Muscle of leg (tissue), 11 donors: ENCODE results near the gene SLC27A3. TPM values are rescaled to one million over a fixed set of nuclear protein-coding genes. Genes with fewer than 3 reads are reported as not detected.
"Not testable (repeated sequence)": the region's sequence is repeated elsewhere in the genome, so short reads cannot be mapped to it uniquely, and the experiment has no call there.

Source experiments
- DNase-seq: peaks from one replicate; pipeline ENCODE4 v3.0.0; 2013
- H3K27ac ChIP-seq: one replicate; pipeline ENCODE4 v1.5.1; 2013; ENCODE audit warnings: mild to moderate bottlenecking, low read length, control low read depth
- H3K27me3 ChIP-seq: one replicate; pipeline ENCODE4 v1.6.1; 2013; ENCODE audit warnings: low read length; ENCODE audit not compliant: control insufficient read depth, insufficient read depth
- H3K36me3 ChIP-seq: one replicate; pipeline ENCODE4 v1.6.1; 2013; ENCODE audit warnings: low read length; ENCODE audit not compliant: control insufficient read depth, insufficient read depth
- H3K4me1 ChIP-seq: one replicate; pipeline ENCODE4 v1.6.1; 2013; ENCODE audit warnings: low read length; ENCODE audit not compliant: control insufficient read depth, insufficient read depth
- H3K4me3 ChIP-seq: one replicate; pipeline ENCODE4 v1.5.1; 2013; ENCODE audit warnings: low read length, control low read depth
- H3K9me3 ChIP-seq: replicated peaks from 2 replicates; pipeline ENCODE4 v1.6.1; 2013; ENCODE audit warnings: low read depth, low read length; ENCODE audit not compliant: control insufficient read depth
- WGBS: methylation state at CpG from one replicate; pipeline ENCODE4 v1.1.5; 2013; ENCODE audit warnings: missing lambda C conversion rate; ENCODE audit not compliant: insufficient coverage; 5-methylcytosine and 5-hydroxymethylcytosine counted together
- polyA plus RNA-seq, 8 donors: library from polyadenylated mRNA; unstranded; fragments of 120-200 nt; gene quantifications; one replicate each; pipeline versions ENCODE4 v1.2.1 to v1.2.3, GENCODE V29; 2013; ENCODE audit warnings: inconsistent platforms in 1 of 8, low replicate concordance in 1 of 8; ENCODE audit not compliant: insufficient read length in 8 of 8, insufficient read depth in 1 of 8
- total RNA-seq: library from RNA; stranded (reverse); fragments of 120-200 nt; gene quantifications from one replicate; pipeline ENCODE4 v1.2.4, GENCODE V29; 2013

SLC27A3 gene
- total and polyA plus RNA-seq, 9 donors = 17.7 to 32.7 (median 25.9) TPM

GRCh38 chr1:153778824-153779519, 3.8 kb downstream of the SLC27A3 start:
- H3K4me1 ChIP-seq = peaks cover 35% of the 10 kb centered on the region
- no peak for DNase-seq
- WGBS = 92% methylated on average over 13 of the region's 18 CpGs

GRCh38 chr1:153779781-153780541, 4.8 kb downstream of the SLC27A3 start:
- no peaks in the 10 kb centered on the region for H3K27me3 ChIP-seq
- peaks cover 24% of the 10 kb centered on the region for H3K36me3 ChIP-seq
- H3K4me1 ChIP-seq = peaks cover 26% of the 10 kb centered on the region
- DNase-seq = no peak
- no peak overlapping the region for H3K27ac ChIP-seq
- no peak overlapping the region for H3K4me3 ChIP-seq
- WGBS = 85% methylated on average over 16 of the region's 17 CpGs
- no peaks in the 10 kb centered on the region for H3K9me3 ChIP-seq

More at GRCh38 chr1:153778824-153779519, 3.8 kb downstream of the SLC27A3 start:
- no peak overlapping the region for H3K27ac ChIP-seq
- H3K27me3 ChIP-seq = no peaks in the 10 kb centered on the region
- no peaks in the 10 kb centered on the region for H3K9me3 ChIP-seq
- peaks cover 24% of the 10 kb centered on the region for H3K36me3 ChIP-seq
- no peak overlapping the region for H3K4me3 ChIP-seq

- H3K27ac ChIP-seq = no peak overlapping the region
- H3K27me3 ChIP-seq = no peaks in the 10 kb centered on the region
- H3K9me3 ChIP-seq = no peaks in the 10 kb centered on the region
- peaks cover 24% of the 10 kb centered on the region for H3K36me3 ChIP-seq
- DNase-seq = no peak
- H3K4me1 ChIP-seq = peaks cover 22% of the 10 kb centered on the region
- no peak overlapping the region for H3K4me3 ChIP-seq
- WGBS = 80% methylated on average over 1 of the region's 4 CpGs
Measured at GRCh38 chr1:153780551-153780950, 5.3 kb downstream of the SLC27A3 start.

GRCh38 chr1:153782648-153783047, 7.4 kb downstream of the SLC27A3 start:
- Histone ChIP-seq H3K4me3 (peak overlapping the region; percentile 52), H3K36me3 (peaks cover 17% of the 10 kb centered on the region), H3K27ac (peak overlapping the region; percentile 90)
- no CpG with 5 or more reads among the region's 8 CpGs for WGBS
- not testable (repeated sequence) for DNase-seq, H3K9me3 ChIP-seq, H3K27me3 ChIP-seq, H3K4me1 ChIP-seq

- peak; percentile 95 for DNase-seq
- WGBS = under 1% methylated on average over 50 of the region's 61 CpGs
Measured at GRCh38 chr1:153783233-153784190, 8.3 kb downstream of the SLC27A3 start.

GRCh38 chr1:153786038-153786790, 11.0 kb downstream of the SLC27A3 start:
- H3K9me3 ChIP-seq = no peaks in the 10 kb centered on the region
- H3K36me3 ChIP-seq = no peaks in the 10 kb centered on the region
- H3K4me3 ChIP-seq = no peak overlapping the region
- H3K27me3 ChIP-seq = no peaks in the 10 kb centered on the region
- H3K4me1 ChIP-seq = peaks cover 29% of the 10 kb centered on the region
- no peak for DNase-seq
- WGBS = no CpG with 5 or more reads among the region's 4 CpGs
- no peak overlapping the region for H3K27ac ChIP-seq

More at GRCh38 chr1:153783233-153784190, 8.3 kb downstream of the SLC27A3 start:
- Histone ChIP-seq H3K9me3 (no peaks in the 10 kb centered on the region), H3K27ac (peak overlapping the region; percentile 90), H3K36me3 (peaks cover 9% of the 10 kb centered on the region), H3K27me3 (no peaks in the 10 kb centered on the region), H3K4me3 (peak overlapping the region; percentile 52), H3K4me1 (peaks cover 8% of the 10 kb centered on the region)

- peaks cover 29% of the 10 kb centered on the region for H3K4me1 ChIP-seq
- H3K27ac ChIP-seq = peak overlapping the region; percentile 98
- DNase-seq = peak; percentile 55
- 42% methylated on average over 16 of the region's 22 CpGs for WGBS
- no peaks in the 10 kb centered on the region for H3K27me3 ChIP-seq
- H3K9me3 ChIP-seq = no peaks in the 10 kb centered on the region
- H3K4me3 ChIP-seq = peak overlapping the region; percentile 20
- no peaks in the 10 kb centered on the region for H3K36me3 ChIP-seq
Measured at GRCh38 chr1:153789478-153790034, 14.3 kb downstream of the SLC27A3 start.

- peak overlapping the region; percentile 98 for H3K27ac ChIP-seq
- no peaks in the 10 kb centered on the region for H3K27me3 ChIP-seq
- peak; percentile 97 for DNase-seq
- H3K36me3 ChIP-seq = no peaks in the 10 kb centered on the region
- H3K4me3 ChIP-seq = peak overlapping the region; percentile 20
- no peaks in the 10 kb centered on the region for H3K9me3 ChIP-seq
- 2% methylated on average over 6 of the region's 16 CpGs for WGBS
- H3K4me1 ChIP-seq = peaks cover 38% of the 10 kb centered on the region
Measured at GRCh38 chr1:153790313-153790965, 15.2 kb downstream of the SLC27A3 start.
